Inferior parietal cortex (tissue), 1 donor: ENCODE measurements around the gene SUN2.

Source experiments
- DNase-seq: peaks from one replicate; pipeline ENCODE4 v3.0.0-alpha.2; 2016; ENCODE audit errors: extremely low spot score

The SUN2 gene

GRCh38 chr22:38753948-38754750 is 1.6 kb downstream of the SUN2 start:
- peak; percentile 57 for DNase-seq

GRCh38 chr22:38751422-38752346 is 4.1 kb downstream of the SUN2 start:
- no peak for DNase-seq

GRCh38 chr22:38751066-38751421 is 4.8 kb downstream of the SUN2 start:
- no peak for DNase-seq

- DNase-seq = no peak
Observed at GRCh38 chr22:38750638-38751037, 5.2 kb downstream of the SUN2 start.

- DNase-seq = no peak
Observed at GRCh38 chr22:38750104-38750503, 5.7 kb downstream of the SUN2 start.

- DNase-seq = no peak
Observed at GRCh38 chr22:38748487-38749136, 7.2 kb downstream of the SUN2 start.

- DNase-seq = no peak
Observed at GRCh38 chr22:38745676-38746460, 9.9 kb downstream of the SUN2 start.

GRCh38 chr22:38744981-38745380 is 10.8 kb downstream of the SUN2 start:
- DNase-seq = no peak

- no peak for DNase-seq
Observed at GRCh38 chr22:38742176-38742942, 13.4 kb downstream of the SUN2 start.

GRCh38 chr22:38741576-38741975 is 14.2 kb downstream of the SUN2 start:
- no peak for DNase-seq

GRCh38 chr22:38741166-38741565 is 14.6 kb downstream of the SUN2 start:
- DNase-seq = no peak

- DNase-seq = no peak
Observed at GRCh38 chr22:38740754-38741153, 15.0 kb downstream of the SUN2 start.

GRCh38 chr22:38740116-38740723 is 15.6 kb downstream of the SUN2 start:
- no peak for DNase-seq

- DNase-seq = no peak
Observed at GRCh38 chr22:38739300-38740055, 16.3 kb downstream of the SUN2 start.

- DNase-seq = no peak
Observed at GRCh38 chr22:38738475-38739070, 17.2 kb downstream of the SUN2 start.

- DNase-seq = no peak
Observed at GRCh38 chr22:38737302-38738060, 18.3 kb downstream of the SUN2 start.

GRCh38 chr22:38736257-38736570 is 19.6 kb downstream of the SUN2 start:
- DNase-seq = no peak

- no peak for DNase-seq
Observed at GRCh38 chr22:38735465-38736256, 20.1 kb downstream of the SUN2 start.
